A549 treated with DMSO at 1 μM for 4 hours (cell line): ENCODE data around the gene SYCE1L. TPM values are rescaled to one million over a fixed set of nuclear protein-coding genes. Genes with fewer than 3 reads are reported as not detected.

Source experiments
- total RNA-seq: library from RNA; stranded (reverse); fragments of 200-300 nt; extraction: Qiagen RNA extraction; gene quantifications from 5 replicates; pipeline ENCODE4 v1.2.3, GENCODE V29; 2022; ENCODE audit warnings: low read depth

Gene SYCE1L, protein sequence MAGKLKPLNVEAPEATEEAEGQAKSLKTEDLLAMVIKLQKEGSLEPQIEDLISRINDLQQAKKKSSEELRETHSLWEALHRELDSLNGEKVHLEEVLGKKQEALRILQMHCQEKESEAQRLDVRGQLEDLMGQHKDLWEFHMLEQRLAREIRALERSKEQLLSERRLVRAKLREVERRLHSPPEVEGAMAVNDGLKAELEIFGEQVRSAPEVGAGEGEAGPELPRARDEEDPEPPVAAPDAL
- total RNA-seq, result 5.8 to 7.9 TPM (median 6.7 TPM) in 5 replicates

DNA sequence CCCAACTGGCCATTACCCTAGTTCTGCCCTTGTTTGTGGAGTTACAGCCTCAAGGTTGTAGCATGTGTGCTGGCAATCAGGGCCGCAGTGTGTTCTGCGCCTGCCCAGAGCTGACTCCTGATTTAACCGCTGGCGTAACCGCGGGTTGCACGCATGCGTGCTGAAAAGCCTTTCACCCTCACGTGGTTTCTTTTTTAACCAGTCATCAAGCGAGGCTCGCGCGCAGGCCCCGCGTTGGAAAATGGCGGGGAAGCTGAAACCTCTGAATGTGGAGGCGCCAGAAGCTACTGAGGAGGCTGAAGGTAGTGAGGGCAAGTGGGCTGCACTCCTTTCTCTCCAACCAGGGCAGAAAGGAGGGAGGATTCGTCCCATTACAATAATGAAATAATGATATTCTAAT, at the start of gene SYCE1L:
SYCE1L (plus strand) TSS at position 198 of the 400 bp plus-strand sequence; CDS start at position 242, 44 bp downstream.

DNA sequence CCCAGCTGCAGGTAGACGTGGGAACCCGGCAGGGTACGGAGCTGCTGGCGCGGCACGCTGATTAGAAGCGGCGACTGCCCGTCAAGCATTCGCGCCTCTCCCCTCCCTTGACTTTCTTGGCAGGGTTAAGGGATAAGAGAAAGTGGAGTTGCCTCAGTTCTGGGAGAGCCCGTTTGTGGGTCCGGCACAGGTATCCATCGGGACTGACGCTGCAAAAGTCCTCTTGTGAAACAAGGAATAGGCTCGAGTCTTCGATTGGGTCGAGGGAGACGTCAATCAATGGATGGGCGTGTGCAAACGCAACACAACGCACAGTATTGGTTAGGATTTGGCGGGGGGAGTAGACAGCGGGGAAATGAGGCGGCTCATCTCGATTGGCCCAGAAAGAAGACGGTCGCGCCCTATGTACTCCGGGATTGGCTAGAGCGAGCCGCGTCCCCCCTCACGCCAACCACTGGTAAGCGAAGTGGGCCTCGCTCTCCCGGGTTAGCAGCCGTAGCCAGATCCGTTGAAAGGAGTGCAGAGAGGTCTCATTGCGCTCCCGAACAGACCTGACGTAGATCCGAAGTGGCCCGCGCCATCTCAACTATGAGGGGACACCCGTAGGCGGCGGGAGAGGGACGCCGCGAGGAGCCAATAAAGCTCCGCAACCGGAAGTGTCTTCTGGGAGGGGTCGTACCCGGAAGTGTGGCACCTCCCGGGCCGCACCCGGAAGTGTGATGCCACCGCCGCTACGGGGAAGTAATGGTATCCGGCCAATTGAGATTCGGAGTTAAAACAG, 8.5 kb upstream of the SYCE1L start, which contains the start of gene MON1B:
MON1B (plus strand) TSS at position 713 of the 781 bp plus-strand sequence. CDS start 296 bp downstream, outside the sequence.

Other genes starting within 250 kb of the SYCE1L start
- 31.3 to 45.0 TPM (median 43.2 TPM) in 5 replicates for gene MON1B, start 8.2 kb upstream of the SYCE1L start, total RNA-seq
- gene ADAMTS18, start 235.6 kb downstream of the SYCE1L start, total RNA-seq, result 0.02 TPM in 1 of 5 replicates, not detected in the others